B cell (primary cell): ENCODE data around the gene PCBP3. TPM values are rescaled to one million over a fixed set of nuclear protein-coding genes. Genes with fewer than 3 reads are reported as not detected.

Source experiments
- ATAC-seq: fragments of 200-7000 bp; cut with Tn5 transposase; one replicate; pipeline ENCODE4 v1.10.0; 2021; ENCODE audit warnings: low read depth, mild to moderate bottlenecking, moderate number of reproducible peaks, moderate library complexity
- CTCF ChIA-PET: fragments of 350-600 bp; sonication (Branson Sonifier 250); formaldehyde crosslinking; loops from one replicate; lab custom pipeline; 2021; ENCODE audit warnings: antibody characterized with exemption, inconsistent platforms; lab: Charles Lee
- POLR2A ChIA-PET: fragments of 350-600 bp; sonication (Branson Sonifier 250); formaldehyde crosslinking; loops from one replicate; lab custom pipeline; 2021; ENCODE audit warnings: antibody characterized with exemption; lab: Charles Lee
- DNase-seq: peaks from one replicate; pipeline ENCODE4 v3.0.0; 2013
- H2AFZ ChIP-seq: 2 replicates; pipeline ENCODE4 v1.6.1; 2012; ENCODE audit warnings: mild to moderate bottlenecking, low read depth, low read length; ENCODE audit not compliant: insufficient read depth, poor library complexity, severe bottlenecking
- H3K27ac ChIP-seq, 2 donors: 1 replicate in 1 of 2; 2 replicates in 1 of 2; pipeline ENCODE4 v1.5.1; 2012 to 2013; ENCODE audit warnings: low read length in 2 of 2, mild to moderate bottlenecking in 2 of 2, moderate library complexity in 1 of 2
- H3K27me3 ChIP-seq, 4 experiments: fragments of 200-600 bp in 1 of 4; sonication (generic) in 1 of 4; replicated peaks in 1 of 4; 1 replicate in 2 of 4; 2 replicates in 2 of 4; pipeline versions ENCODE4 v1.6.1 to v1.7.0; 2013 to 2016; ENCODE audit warnings: low read length in 3 of 4, mild to moderate bottlenecking in 2 of 4, mixed read lengths in 1 of 4, moderate library complexity in 1 of 4; ENCODE audit not compliant: insufficient read depth in 4 of 4, control insufficient read depth in 3 of 4; ENCODE audit errors: control extremely low read depth in 1 of 4
- H3K36me3 ChIP-seq, 2 experiments: replicated peaks in 1 of 2; 1 replicate in 1 of 2; 2 replicates in 1 of 2; pipeline versions ENCODE4 v1.6.1 to v1.7.1; 2013; ENCODE audit warnings: low read length in 1 of 2; ENCODE audit not compliant: insufficient read depth in 2 of 2, control insufficient read depth in 1 of 2; ENCODE audit errors: control extremely low read depth in 1 of 2, extremely low read depth in 1 of 2
- H3K4me1 ChIP-seq, 2 donors: fragments of 200-600 bp in 1 of 2; sonication (generic) in 1 of 2; 1 replicate in 1 of 2; 2 replicates in 1 of 2; pipeline versions ENCODE4 v1.5.1 to v1.6.1; 2013 to 2017; ENCODE audit warnings: low read length in 2 of 2; ENCODE audit not compliant: control insufficient read depth in 2 of 2, insufficient read depth in 2 of 2
- H3K4me2 ChIP-seq: replicated peaks from 2 replicates; pipeline ENCODE3; 2012; ENCODE audit warnings: mild to moderate bottlenecking, low read depth, low read length; ENCODE audit not compliant: poor library complexity, severe bottlenecking
- H3K4me3 ChIP-seq, 5 experiments: fragments of 200-600 bp in 1 of 5; sonication (generic) in 1 of 5; 1 replicate in 3 of 5; 2 replicates in 2 of 5; pipeline versions ENCODE4 v1.5.1 to v1.7.0; 2011 to 2016; ENCODE audit warnings: low read length in 4 of 5, mild to moderate bottlenecking in 4 of 5, low read depth in 2 of 5, control low read depth in 1 of 5, moderate library complexity in 1 of 5; ENCODE audit not compliant: insufficient read depth in 1 of 5; ENCODE audit errors: control extremely low read depth in 1 of 5, extremely low read depth in 1 of 5
- H3K79me2 ChIP-seq: fragments of 200-600 bp; sonication (generic); one replicate; pipeline ENCODE4 v1.6.0; 2016; ENCODE audit warnings: low read length; ENCODE audit not compliant: control insufficient read depth, insufficient read depth
- H3K9ac ChIP-seq: fragments of 200-600 bp; sonication (generic); 2 replicates; pipeline ENCODE4 v1.6.1; 2017; ENCODE audit warnings: mild to moderate bottlenecking, low read length, moderate library complexity
- H3K9me3 ChIP-seq, 3 donors: one replicate each; pipeline versions ENCODE4 v1.6.1 to v1.7.1; 2013; ENCODE audit warnings: low read length in 2 of 3; ENCODE audit not compliant: control insufficient read depth in 2 of 3, insufficient read depth in 1 of 3; ENCODE audit errors: control extremely low read depth in 1 of 3
- H4K20me1 ChIP-seq: 2 replicates; pipeline ENCODE4 v1.6.0; 2012; ENCODE audit warnings: mild to moderate bottlenecking, low read length; ENCODE audit not compliant: insufficient read depth, control insufficient read depth, poor library complexity, severe bottlenecking
- H3K27ac Mint-ChIP-seq: one replicate; pipeline ENCODE4 v1.8.0; 2021; ENCODE audit warnings: mixed read lengths
- H3K27me3 Mint-ChIP-seq: one replicate; pipeline ENCODE4 v1.8.0; 2021; ENCODE audit warnings: mixed read lengths
- H3K4me1 Mint-ChIP-seq: one replicate; pipeline ENCODE4 v1.8.0; 2021; ENCODE audit warnings: mixed read lengths
- H3K4me3 Mint-ChIP-seq: one replicate; pipeline ENCODE4 v1.8.0; 2021; ENCODE audit warnings: mixed read lengths
- H3K9me3 Mint-ChIP-seq: one replicate; pipeline ENCODE4 v1.8.0; 2022; ENCODE audit warnings: mixed read lengths; ENCODE audit not compliant: insufficient read depth
- CTCF ChIP-seq: fragments of 200-600 bp; IDR thresholded peaks from one replicate; pipeline ENCODE4 v1.8.0; 2022; ENCODE audit warnings: antibody characterized with exemption, mild to moderate bottlenecking
- EZH2 ChIP-seq: IDR thresholded peaks from 2 replicates; pipeline ENCODE4 v1.6.1; 2012; ENCODE audit warnings: borderline replicate concordance, low read depth, mild to moderate bottlenecking, moderate library complexity, low read length; ENCODE audit not compliant: insufficient read depth, poor library complexity, severe bottlenecking
- WGBS: methylation state at CpG from one replicate; pipeline ENCODE4 v1.1.5; 2013; ENCODE audit warnings: missing lambda C conversion rate; ENCODE audit not compliant: insufficient coverage; 5-methylcytosine and 5-hydroxymethylcytosine counted together
- intact Hi-C: fragments of 100-400 bp; cut with micrococcal nuclease; formaldehyde crosslinking; loops from one replicate; pipeline ENCODE4 v1.10.0; 2022
- polyA plus RNA-seq: library from polyadenylated mRNA; depleted of rRNA; stranded (reverse); fragments of >200 nt; gene quantifications from 2 replicates; pipeline ENCODE4 v1.2.3, GENCODE V29; 2012
- total RNA-seq, 2 donors: library from RNA; stranded (reverse); fragments of 120-200 nt in 1 of 2; gene quantifications; 1 replicate in 1 of 2; 2 replicates in 1 of 2; pipeline versions ENCODE4 v1.2.3 to v1.2.4, GENCODE V29; 2013 to 2022

PCBP3 gene
- total and polyA plus RNA-seq, 2 donors (not counting 1 experiment from before 2014, with no cell fraction given): 0.45 to 2.7 TPM

- H2AFZ ChIP-seq: no peak overlapping the region
- H3K9ac ChIP-seq: no peak overlapping the region
- H3K9me3 ChIP-seq: no peaks in the 10 kb centered on the region
- Mint-ChIP-seq H3K9me3 (no peaks in the 10 kb centered on the region), H3K4me1 (no peaks in the 10 kb centered on the region), H3K4me3 (no peak overlapping the region), H3K27ac (no peak overlapping the region), H3K27me3 (peaks cover 16% of the 10 kb centered on the region)
- H3K4me1 ChIP-seq: no peaks in the 10 kb centered on the region
- H3K27me3 ChIP-seq: no peaks in the 10 kb centered on the region
- H3K4me2 ChIP-seq: no peak overlapping the region
- ChIA-PET CTCF (no interaction called here), POLR2A (no interaction called here)
- no peak for DNase-seq
- no peak for TF ChIP-seq EZH2
- no peak for TF ChIP-seq CTCF
- no peak for ATAC-seq
- intact Hi-C loops: no loop called here
- no peaks in the 10 kb centered on the region for H4K20me1 ChIP-seq
- 96% methylated on average over 11 of the region's 14 CpGs for WGBS
- H3K79me2 ChIP-seq: no peaks in the 10 kb centered on the region
- H3K27ac ChIP-seq: no peak overlapping the region
- no peak overlapping the region for H3K4me3 ChIP-seq
- H3K36me3 ChIP-seq: no peaks in the 10 kb centered on the region
Observed at GRCh38 chr21:45788637-45789506, 145.3 kb downstream of the PCBP3 start.

- H3K27me3 ChIP-seq: no peaks in the 10 kb centered on the region
- no peak overlapping the region for H3K4me2 ChIP-seq
- CTCF ChIA-PET: no interaction called here
- peaks cover 16% of the 10 kb centered on the region for H3K27me3 Mint-ChIP-seq
- no peak overlapping the region for H3K27ac Mint-ChIP-seq
- no peaks in the 10 kb centered on the region for H3K9me3 ChIP-seq
- no peak overlapping the region for H2AFZ ChIP-seq
- H3K9ac ChIP-seq: no peak overlapping the region
- POLR2A ChIA-PET: no interaction called here
- no peak overlapping the region for H3K27ac ChIP-seq
- intact Hi-C loops: no loop called here
- no peaks in the 10 kb centered on the region for H3K79me2 ChIP-seq
- H3K4me3 Mint-ChIP-seq: no peak overlapping the region
- no peaks in the 10 kb centered on the region for H4K20me1 ChIP-seq
- DNase-seq: no peak
- 98% methylated on average over 7 of the region's 7 CpGs for WGBS
- no peaks in the 10 kb centered on the region for H3K36me3 ChIP-seq
- TF ChIP-seq EZH2 (no peak), CTCF (no peak)
- no peaks in the 10 kb centered on the region for H3K9me3 Mint-ChIP-seq
- no peak overlapping the region for H3K4me3 ChIP-seq
- no peaks in the 10 kb centered on the region for H3K4me1 ChIP-seq
- ATAC-seq: no peak
- no peaks in the 10 kb centered on the region for H3K4me1 Mint-ChIP-seq
Observed at GRCh38 chr21:45790427-45790826, 146.9 kb downstream of the PCBP3 start.
